Stimulated activated CD4-positive, alpha-beta T cell treated with anti-CD3 and anti-CD28 coated beads, TNF-alpha, amount 100 ng/mL, for 24 hours (primary cell): Measurements from ENCODE around the gene SLC16A5.

Experiments
- DNase-seq, 3 experiments: peaks; one replicate each; pipeline ENCODE4 v3.0.0-alpha.2; 2020; ENCODE audit warnings: low read depth in 3 of 3

Gene SLC16A5

GRCh38 chr17:75087182-75087557 lies 584 bp upstream of the SLC16A5 start:
- DNase-seq, result no peak

- no peak for DNase-seq
Observed at GRCh38 chr17:75088465-75089417, 987 bp downstream of the SLC16A5 start.

- no peak for DNase-seq
Observed at GRCh38 chr17:75090871-75091854, 3.4 kb downstream of the SLC16A5 start.

GRCh38 chr17:75091855-75092327 lies 4.1 kb downstream of the SLC16A5 start:
- no peak for DNase-seq

- no peak for DNase-seq
Observed at GRCh38 chr17:75093548-75094158, 5.9 kb downstream of the SLC16A5 start.

- no peak for DNase-seq
Observed at GRCh38 chr17:75094871-75095399, 7.2 kb downstream of the SLC16A5 start.

- no peak for DNase-seq
Observed at GRCh38 chr17:75096082-75096625, 8.4 kb downstream of the SLC16A5 start.

- DNase-seq, result no peak
Observed at GRCh38 chr17:75097865-75098264, 10.1 kb downstream of the SLC16A5 start.

- no peak for DNase-seq
Observed at GRCh38 chr17:75098861-75099260, 11.1 kb downstream of the SLC16A5 start.

- no peak for DNase-seq
Observed at GRCh38 chr17:75099881-75100595, 12.3 kb downstream of the SLC16A5 start.

- DNase-seq, result no peak
Observed at GRCh38 chr17:75102385-75102821, 14.6 kb downstream of the SLC16A5 start.

GRCh38 chr17:75103601-75104554 lies 16.1 kb downstream of the SLC16A5 start:
- no peak for DNase-seq

GRCh38 chr17:75105126-75106080 lies 17.6 kb downstream of the SLC16A5 start:
- DNase-seq, result peak in 1 of 3 experiments; percentile 22

GRCh38 chr17:75108193-75108592 lies 20.4 kb downstream of the SLC16A5 start:
- no peak for DNase-seq

- no peak for DNase-seq
Observed at GRCh38 chr17:75109046-75109406, 21.3 kb downstream of the SLC16A5 start.

- peak; percentile 82 to 94 (median 89) for DNase-seq
Observed at GRCh38 chr17:75109407-75110233, 21.9 kb downstream of the SLC16A5 start, which contains the start of gene ARMC7. Gene ARMC7 (plus strand): TSS chr17:75109969. CDS start chr17:75110289, 320 bp downstream.
